Measurements from ENCODE around the gene FCHSD2. TPM values are rescaled to one million over a fixed set of nuclear protein-coding genes. Genes with fewer than 3 reads are reported as not detected.

FCHSD2 gene
- total and polyA plus RNA-seq, 2 of the 13 experiments (the other 11 are each of a cell fraction or from before 2014, with no cell fraction given), result 20.5 to 24.8 TPM

- in situ Hi-C loops (cut with HindIII; ENCODE audit: extremely low pct_ligation_motif_present, low pct_unique_long_range_greater_than_20kb), result no loop called here
- POLR2A ChIA-PET, result interaction anchor here (0.9 kb wide), 1 partner anchor 345 kb away, joined by 3 read pairs; no protein-coding TSS in a partner anchor
- Histone ChIP-seq H3K4me2 (ENCODE audit: low read depth, low read length) (no peak overlapping the region), H3K9ac (ENCODE audit: insufficient read depth, low read depth, low read length) (no peak overlapping the region), H4K20me1 (ENCODE audit: insufficient read depth, low read length) (no peaks in the 10 kb centered on the region), H3K27me3 (ENCODE audit: control insufficient read depth in 1 of 2, insufficient read depth in 2 of 2, low read length in 2 of 2) (no peaks in the 10 kb centered on the region), H3K4me3 (replicated peaks in 1 of 3; ENCODE audit: insufficient read depth in 1 of 3, low read depth in 2 of 3, low read length in 3 of 3) (no peak overlapping the region), H3K79me2 (ENCODE audit: insufficient read depth, low read length) (no peaks in the 10 kb centered on the region), H2AFZ (ENCODE audit: low read length) (no peak overlapping the region), H3K36me3 (replicated peaks in 1 of 2; ENCODE audit: control insufficient read depth in 1 of 2, insufficient read depth in 2 of 2, low read length in 2 of 2) (peaks cover 9 to 19% of the 10 kb centered on the region in 2 experiments), H3K27ac (ENCODE audit: extremely low read length, insufficient read depth, low read length) (no peak overlapping the region), H3K9me3 (ENCODE audit: low read length) (no peaks in the 10 kb centered on the region), H3K4me1 (ENCODE audit: insufficient read depth, low read length) (peaks cover 18% of the 10 kb centered on the region)
- ATAC-seq (no peak), FAIRE-seq (no peak), DNase-seq (ENCODE audit: low spot score) (no peak)
- no TSS peak for BruUV-seq (replicated peaks)
- 91% methylated on average over 7 of the region's 9 CpGs for WGBS (ENCODE audit: low lambda C conversion rate)
- CTCF ChIA-PET (ENCODE audit: low intra/inter-chr PET ratio, low total read pairs), result no interaction called here
- TF ChIP-seq POLR2A (IDR thresholded peaks at IDR 0.05; ENCODE audit: insufficient read depth in 1 of 2, low read depth in 2 of 2, low read length in 2 of 2) (0 out of 4 replicates have a peak, but pooled peaks of 1 of the 2 experiments have one; percentile 14), TFAP4 (IDR thresholded peaks at IDR 0.05; ENCODE audit: borderline replicate concordance, low read depth) (no peak)
- intact Hi-C loops (cut with micrococcal nuclease; ENCODE audit: unreplicated experiment), result no loop called here
Measured at GRCh38 chr11:72832301-72833082, 309.6 kb downstream of the FCHSD2 start.

DNA sequence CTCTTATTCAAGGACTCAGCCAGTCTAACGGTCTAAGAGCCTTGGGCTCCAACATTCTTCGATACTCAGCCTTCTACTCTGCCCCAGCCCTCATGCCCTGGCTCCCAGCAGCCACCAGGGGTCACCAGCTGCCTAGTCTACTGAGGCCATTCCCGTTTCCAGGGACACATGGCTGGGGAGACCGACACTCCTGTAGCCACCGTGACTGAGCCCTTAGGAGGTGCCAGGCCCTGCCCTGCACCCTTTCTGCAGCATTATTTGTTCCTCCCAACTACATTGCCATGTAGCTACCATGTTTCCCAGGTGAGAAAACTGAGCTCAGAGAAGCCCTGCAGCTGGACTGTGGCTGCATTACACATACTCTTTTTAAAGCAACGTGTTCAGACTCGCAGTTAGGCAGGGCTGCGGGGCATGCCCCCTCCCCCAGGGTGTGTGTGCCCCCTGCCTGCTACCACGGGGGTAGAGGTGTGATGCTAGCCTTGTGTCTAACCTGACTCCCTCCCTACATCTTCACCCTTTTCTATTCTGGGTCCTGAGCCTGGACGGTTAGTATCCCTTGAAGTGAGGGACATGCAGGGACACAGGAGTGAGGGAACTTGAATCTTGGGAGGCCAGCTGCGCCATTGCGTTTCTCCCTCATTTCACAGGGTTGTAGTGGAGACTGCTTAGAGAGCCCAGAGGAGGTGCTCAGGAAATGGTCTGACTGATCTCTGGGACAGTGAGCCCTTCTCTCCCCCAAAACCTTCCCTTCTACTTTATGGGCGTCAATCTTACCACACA, 310.4 kb downstream of the FCHSD2 start:
- POLR2A ChIA-PET, result interaction anchor here (0.9 kb wide), 1 partner anchor 346 kb away, joined by 3 read pairs; no protein-coding TSS in a partner anchor
- TF ChIP-seq KLF6 (CRISPR knock-in tag; IDR thresholded peaks at IDR 0.05), result no peak
- TF ChIP-seq, protein P1, sequence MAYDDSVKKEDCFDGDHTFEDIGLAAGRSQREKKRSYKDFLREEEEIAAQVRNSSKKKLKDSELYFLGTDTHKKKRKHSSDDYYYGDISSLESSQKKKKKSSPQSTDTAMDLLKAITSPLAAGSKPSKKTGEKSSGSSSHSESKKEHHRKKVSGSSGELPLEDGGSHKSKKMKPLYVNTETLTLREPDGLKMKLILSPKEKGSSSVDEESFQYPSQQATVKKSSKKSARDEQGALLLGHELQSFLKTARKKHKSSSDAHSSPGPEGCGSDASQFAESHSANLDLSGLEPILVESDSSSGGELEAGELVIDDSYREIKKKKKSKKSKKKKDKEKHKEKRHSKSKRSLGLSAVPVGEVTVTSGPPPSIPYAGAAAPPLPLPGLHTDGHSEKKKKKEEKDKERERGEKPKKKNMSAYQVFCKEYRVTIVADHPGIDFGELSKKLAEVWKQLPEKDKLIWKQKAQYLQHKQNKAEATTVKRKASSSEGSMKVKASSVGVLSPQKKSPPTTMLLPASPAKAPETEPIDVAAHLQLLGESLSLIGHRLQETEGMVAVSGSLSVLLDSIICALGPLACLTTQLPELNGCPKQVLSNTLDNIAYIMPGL (CRISPR knock-in tag; IDR thresholded peaks at IDR 0.05; ENCODE audit: borderline replicate concordance in 1 of 2, low read depth in 1 of 2), result 0 out of 4 replicates have a peak, but pooled peaks of 1 of the 2 experiments have one; percentile 37
- peak; percentile 24; the same call in 1 of the 2 replicates for TF ChIP-seq PHF8 (CRISPR knock-in tag; IDR thresholded peaks at IDR 0.05)
- TF ChIP-seq ZBTB25 (CRISPR knock-in tag; IDR thresholded peaks at IDR 0.05), result no peak
- no peak for TF ChIP-seq RORA (CRISPR knock-in tag; IDR thresholded peaks at IDR 0.05)
- no peak for TF ChIP-seq EED (CRISPR knock-in tag; IDR thresholded peaks at IDR 0.05)
- no peak for TF ChIP-seq MAFG (CRISPR knock-in tag; IDR thresholded peaks at IDR 0.05)
- TF ChIP-seq ZNF329 (CRISPR knock-in tag; IDR thresholded peaks at IDR 0.05; ENCODE audit: low read depth), result no peak

More for the DNA sequence above, 310.4 kb downstream of the FCHSD2 start:
- Histone ChIP-seq H3K36me3 (replicated peaks in 1 of 2; ENCODE audit: control insufficient read depth in 1 of 2, insufficient read depth in 2 of 2, low read length in 2 of 2) (peaks cover 9 to 14% of the 10 kb centered on the region in 2 experiments), H3K27me3 (ENCODE audit: control insufficient read depth in 1 of 2, insufficient read depth in 2 of 2, low read length in 2 of 2) (no peaks in the 10 kb centered on the region), H4K20me1 (ENCODE audit: insufficient read depth, low read length) (no peaks in the 10 kb centered on the region), H3K27ac (ENCODE audit: extremely low read length, insufficient read depth, low read length) (no peak overlapping the region), H3K9ac (ENCODE audit: insufficient read depth, low read depth, low read length) (no peak overlapping the region), H2AFZ (ENCODE audit: low read length) (no peak overlapping the region), H3K79me2 (ENCODE audit: insufficient read depth, low read length) (no peaks in the 10 kb centered on the region), H3K4me3 (replicated peaks in 1 of 3; ENCODE audit: insufficient read depth in 1 of 3, low read depth in 2 of 3, low read length in 3 of 3) (no peak overlapping the region), H3K9me3 (ENCODE audit: low read length) (no peaks in the 10 kb centered on the region), H3K4me2 (ENCODE audit: low read depth, low read length) (no peak overlapping the region; the same call in 1 of the 2 replicates), H3K4me1 (ENCODE audit: insufficient read depth, low read length) (peaks cover 18% of the 10 kb centered on the region)
- intact Hi-C loops (cut with micrococcal nuclease; ENCODE audit: unreplicated experiment), result loop anchor here (1.0 kb wide), 1 partner anchor 347 kb away; no protein-coding TSS in a partner anchor
- ATAC-seq, result peak; percentile 86
- FAIRE-seq, result peak; percentile 57
- no TSS peak for BruUV-seq (replicated peaks)
- in situ Hi-C loops (cut with HindIII; ENCODE audit: extremely low pct_ligation_motif_present, low pct_unique_long_range_greater_than_20kb), result no loop called here
- DNase-seq (ENCODE audit: low spot score), result peak; percentile 63
- CTCF ChIA-PET (ENCODE audit: low intra/inter-chr PET ratio, low total read pairs), result interaction anchor here (1.2 kb wide), 1 partner anchor 346 kb away, joined by 7 read pairs; no protein-coding TSS in a partner anchor
- WGBS (ENCODE audit: low lambda C conversion rate), result 83% methylated on average over 10 of the region's 13 CpGs
